ENCODE data around the gene ALDH3B1.

DNA sequence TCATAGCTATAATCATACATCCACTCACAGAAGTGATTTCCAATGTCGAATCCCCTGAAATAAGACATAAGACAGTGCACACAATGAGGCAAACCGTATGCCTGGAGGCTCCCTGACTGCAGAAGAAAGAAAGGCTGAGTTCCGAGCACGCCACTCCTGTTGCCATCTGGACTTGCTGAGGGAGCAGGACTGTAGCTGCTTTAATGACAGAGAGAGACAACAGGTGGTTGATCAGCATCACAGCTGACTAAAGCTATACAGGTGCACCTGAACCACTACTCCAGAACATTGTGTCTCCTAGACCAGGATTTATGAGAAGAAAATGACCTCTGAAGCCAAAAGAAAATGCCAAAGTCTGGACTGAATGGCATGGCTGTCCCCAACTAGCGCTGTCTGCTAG is 55.7 kb downstream of the ALDH3B1 start:
- TF ChIP-seq, protein P1, sequence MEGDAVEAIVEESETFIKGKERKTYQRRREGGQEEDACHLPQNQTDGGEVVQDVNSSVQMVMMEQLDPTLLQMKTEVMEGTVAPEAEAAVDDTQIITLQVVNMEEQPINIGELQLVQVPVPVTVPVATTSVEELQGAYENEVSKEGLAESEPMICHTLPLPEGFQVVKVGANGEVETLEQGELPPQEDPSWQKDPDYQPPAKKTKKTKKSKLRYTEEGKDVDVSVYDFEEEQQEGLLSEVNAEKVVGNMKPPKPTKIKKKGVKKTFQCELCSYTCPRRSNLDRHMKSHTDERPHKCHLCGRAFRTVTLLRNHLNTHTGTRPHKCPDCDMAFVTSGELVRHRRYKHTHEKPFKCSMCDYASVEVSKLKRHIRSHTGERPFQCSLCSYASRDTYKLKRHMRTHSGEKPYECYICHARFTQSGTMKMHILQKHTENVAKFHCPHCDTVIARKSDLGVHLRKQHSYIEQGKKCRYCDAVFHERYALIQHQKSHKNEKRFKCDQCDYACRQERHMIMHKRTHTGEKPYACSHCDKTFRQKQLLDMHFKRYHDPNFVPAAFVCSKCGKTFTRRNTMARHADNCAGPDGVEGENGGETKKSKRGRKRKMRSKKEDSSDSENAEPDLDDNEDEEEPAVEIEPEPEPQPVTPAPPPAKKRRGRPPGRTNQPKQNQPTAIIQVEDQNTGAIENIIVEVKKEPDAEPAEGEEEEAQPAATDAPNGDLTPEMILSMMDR (conservative IDR thresholded peaks at IDR 0.05; ENCODE audit: low read depth, low read length) = no peak
- TF ChIP-seq, protein P2, sequence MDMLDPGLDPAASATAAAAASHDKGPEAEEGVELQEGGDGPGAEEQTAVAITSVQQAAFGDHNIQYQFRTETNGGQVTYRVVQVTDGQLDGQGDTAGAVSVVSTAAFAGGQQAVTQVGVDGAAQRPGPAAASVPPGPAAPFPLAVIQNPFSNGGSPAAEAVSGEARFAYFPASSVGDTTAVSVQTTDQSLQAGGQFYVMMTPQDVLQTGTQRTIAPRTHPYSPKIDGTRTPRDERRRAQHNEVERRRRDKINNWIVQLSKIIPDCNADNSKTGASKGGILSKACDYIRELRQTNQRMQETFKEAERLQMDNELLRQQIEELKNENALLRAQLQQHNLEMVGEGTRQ (IDR thresholded peaks at IDR 0.05; ENCODE audit: low read depth, low read length) = no peak
- no peak for TF ChIP-seq POLR2A (IDR thresholded peaks at IDR 0.05; ENCODE audit: low read depth, low read length)
- TF ChIP-seq RFX5 (IDR thresholded peaks at IDR 0.05; ENCODE audit: low read depth, low read length) = no peak
- no peak for TF ChIP-seq SMC3 (IDR thresholded peaks at IDR 0.05; ENCODE audit: low read depth, low read length)
- TF ChIP-seq CEBPB (IDR thresholded peaks at IDR 0.05; ENCODE audit: low read depth, low read length) = no peak
- no peak for TF ChIP-seq NFE2L2 (IDR thresholded peaks at IDR 0.05; ENCODE audit: low read depth, low read length)
- TF ChIP-seq RCOR1 (IDR thresholded peaks at IDR 0.05; ENCODE audit: insufficient replicate concordance, low read length) = no peak
- TF ChIP-seq CHD1 (IDR thresholded peaks at IDR 0.05; ENCODE audit: low read depth, low read length) = no peak
- TF ChIP-seq MXI1 (IDR thresholded peaks at IDR 0.05; ENCODE audit: borderline replicate concordance, low read depth, low read length) = no peak

Measured in IMR-90 (cell line).